Measurements from ENCODE around the gene GPI.

Gene GPI

DNA sequence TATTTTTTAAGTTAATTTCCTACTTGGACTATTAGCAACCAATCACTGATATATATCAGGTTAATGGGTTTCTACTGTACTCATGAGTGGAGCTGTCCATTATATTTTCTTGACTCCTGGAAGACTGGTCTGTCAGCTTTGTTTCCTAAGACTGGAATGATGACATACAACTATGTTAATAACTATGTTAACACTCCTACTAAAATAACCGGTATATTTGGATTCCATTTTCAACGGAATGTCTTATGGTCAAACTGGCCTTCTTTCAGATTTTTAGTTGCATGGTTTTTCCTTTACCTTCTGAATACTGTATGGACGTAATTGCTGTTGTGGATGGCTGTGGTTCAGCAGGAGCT is 45.8 kb upstream of the GPI start:
- TF ChIP-seq, protein P1, sequence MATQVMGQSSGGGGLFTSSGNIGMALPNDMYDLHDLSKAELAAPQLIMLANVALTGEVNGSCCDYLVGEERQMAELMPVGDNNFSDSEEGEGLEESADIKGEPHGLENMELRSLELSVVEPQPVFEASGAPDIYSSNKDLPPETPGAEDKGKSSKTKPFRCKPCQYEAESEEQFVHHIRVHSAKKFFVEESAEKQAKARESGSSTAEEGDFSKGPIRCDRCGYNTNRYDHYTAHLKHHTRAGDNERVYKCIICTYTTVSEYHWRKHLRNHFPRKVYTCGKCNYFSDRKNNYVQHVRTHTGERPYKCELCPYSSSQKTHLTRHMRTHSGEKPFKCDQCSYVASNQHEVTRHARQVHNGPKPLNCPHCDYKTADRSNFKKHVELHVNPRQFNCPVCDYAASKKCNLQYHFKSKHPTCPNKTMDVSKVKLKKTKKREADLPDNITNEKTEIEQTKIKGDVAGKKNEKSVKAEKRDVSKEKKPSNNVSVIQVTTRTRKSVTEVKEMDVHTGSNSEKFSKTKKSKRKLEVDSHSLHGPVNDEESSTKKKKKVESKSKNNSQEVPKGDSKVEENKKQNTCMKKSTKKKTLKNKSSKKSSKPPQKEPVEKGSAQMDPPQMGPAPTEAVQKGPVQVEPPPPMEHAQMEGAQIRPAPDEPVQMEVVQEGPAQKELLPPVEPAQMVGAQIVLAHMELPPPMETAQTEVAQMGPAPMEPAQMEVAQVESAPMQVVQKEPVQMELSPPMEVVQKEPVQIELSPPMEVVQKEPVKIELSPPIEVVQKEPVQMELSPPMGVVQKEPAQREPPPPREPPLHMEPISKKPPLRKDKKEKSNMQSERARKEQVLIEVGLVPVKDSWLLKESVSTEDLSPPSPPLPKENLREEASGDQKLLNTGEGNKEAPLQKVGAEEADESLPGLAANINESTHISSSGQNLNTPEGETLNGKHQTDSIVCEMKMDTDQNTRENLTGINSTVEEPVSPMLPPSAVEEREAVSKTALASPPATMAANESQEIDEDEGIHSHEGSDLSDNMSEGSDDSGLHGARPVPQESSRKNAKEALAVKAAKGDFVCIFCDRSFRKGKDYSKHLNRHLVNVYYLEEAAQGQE (IDR thresholded peaks at IDR 0.05; ENCODE audit: low read depth), result peak; percentile 54; the same call in 1 of the 2 replicates
- TF ChIP-seq ZBTB7A (IDR thresholded peaks at IDR 0.05; ENCODE audit: low read depth) (no peak), TEAD4 (IDR thresholded peaks at IDR 0.05) (peak; percentile 36; the same call in 1 of the 2 replicates), RAD21 (IDR thresholded peaks at IDR 0.05; ENCODE audit: low read depth) (no peak), CREB1 (IDR thresholded peaks at IDR 0.05; ENCODE audit: low read depth) (no peak), CEBPB (IDR thresholded peaks at IDR 0.05) (0 out of 2 replicates have a peak, but pooled peaks have one; percentile 8)

DNA sequence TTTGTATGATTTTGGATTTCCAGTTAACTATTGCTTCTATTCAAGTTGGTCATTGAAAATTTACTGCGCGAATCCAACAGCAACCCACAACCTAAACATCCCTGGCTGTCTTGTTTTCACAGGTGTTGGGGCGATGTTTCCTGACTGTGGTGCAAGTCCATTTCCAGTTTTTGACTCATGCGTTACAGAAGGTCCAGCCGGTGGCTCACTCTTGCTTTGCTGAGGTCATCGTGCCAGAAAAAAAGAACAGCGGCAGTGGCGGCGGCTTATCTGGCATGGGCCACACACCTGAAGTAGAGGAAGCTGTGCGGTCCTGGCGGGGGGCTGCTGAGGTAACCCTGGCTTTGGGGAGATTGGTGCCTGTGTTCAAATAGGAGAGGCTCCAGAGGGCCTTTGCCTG is 45.2 kb upstream of the GPI start:
- TF ChIP-seq, protein P1 (IDR thresholded peaks at IDR 0.05; ENCODE audit: low read depth), result no peak
- TF ChIP-seq TEAD4 (IDR thresholded peaks at IDR 0.05) (no peak), ZBTB7A (IDR thresholded peaks at IDR 0.05; ENCODE audit: low read depth) (no peak), TAF1 (IDR thresholded peaks at IDR 0.05; ENCODE audit: low read depth) (no peak), CREB1 (IDR thresholded peaks at IDR 0.05; ENCODE audit: low read depth) (no peak), TCF12 (IDR thresholded peaks at IDR 0.05; ENCODE audit: low read depth) (no peak), FOXM1 (IDR thresholded peaks at IDR 0.05; ENCODE audit: borderline replicate concordance, low read depth) (no peak), RAD21 (IDR thresholded peaks at IDR 0.05; ENCODE audit: low read depth) (no peak), EGR1 (IDR thresholded peaks at IDR 0.05) (no peak), EP300 (IDR thresholded peaks at IDR 0.05; ENCODE audit: borderline replicate concordance) (no peak), YY1 (IDR thresholded peaks at IDR 0.05; ENCODE audit: low read depth) (no peak), NFIC (IDR thresholded peaks at IDR 0.05) (no peak), CEBPB (IDR thresholded peaks at IDR 0.05) (no peak)
- TF ChIP-seq, protein P2, sequence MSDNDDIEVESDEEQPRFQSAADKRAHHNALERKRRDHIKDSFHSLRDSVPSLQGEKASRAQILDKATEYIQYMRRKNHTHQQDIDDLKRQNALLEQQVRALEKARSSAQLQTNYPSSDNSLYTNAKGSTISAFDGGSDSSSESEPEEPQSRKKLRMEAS (IDR thresholded peaks at IDR 0.05), result no peak
- TF ChIP-seq, protein P3, sequence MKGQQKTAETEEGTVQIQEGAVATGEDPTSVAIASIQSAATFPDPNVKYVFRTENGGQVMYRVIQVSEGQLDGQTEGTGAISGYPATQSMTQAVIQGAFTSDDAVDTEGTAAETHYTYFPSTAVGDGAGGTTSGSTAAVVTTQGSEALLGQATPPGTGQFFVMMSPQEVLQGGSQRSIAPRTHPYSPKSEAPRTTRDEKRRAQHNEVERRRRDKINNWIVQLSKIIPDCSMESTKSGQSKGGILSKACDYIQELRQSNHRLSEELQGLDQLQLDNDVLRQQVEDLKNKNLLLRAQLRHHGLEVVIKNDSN (IDR thresholded peaks at IDR 0.05), result no peak

DNA sequence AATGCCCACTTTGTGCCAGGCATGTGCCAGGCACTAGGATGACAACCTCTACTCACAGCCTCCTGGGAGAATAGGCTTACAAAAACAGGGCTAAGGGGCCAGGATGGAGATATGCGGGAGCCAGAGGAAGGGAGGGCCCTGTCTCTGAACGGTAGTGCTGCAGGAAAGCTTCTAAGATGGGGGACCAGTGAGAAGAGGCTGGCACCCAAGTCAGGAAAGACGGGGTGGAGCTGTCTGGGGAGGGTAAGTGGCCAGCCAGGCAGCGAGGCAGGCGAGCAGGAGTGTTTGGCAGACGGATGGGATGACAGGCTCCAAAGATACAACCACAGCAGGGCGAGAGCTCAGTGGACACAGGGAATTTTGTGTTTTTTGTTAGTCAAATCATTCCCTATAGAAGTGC is 44.7 kb upstream of the GPI start:
- TF ChIP-seq CEBPB (IDR thresholded peaks at IDR 0.05) (no peak), EGR1 (IDR thresholded peaks at IDR 0.05) (no peak), NFIC (IDR thresholded peaks at IDR 0.05) (no peak), YY1 (IDR thresholded peaks at IDR 0.05; ENCODE audit: low read depth) (no peak), RAD21 (IDR thresholded peaks at IDR 0.05; ENCODE audit: low read depth) (no peak), TEAD4 (IDR thresholded peaks at IDR 0.05) (no peak), TCF12 (IDR thresholded peaks at IDR 0.05; ENCODE audit: low read depth) (no peak), ZBTB7A (IDR thresholded peaks at IDR 0.05; ENCODE audit: low read depth) (no peak)
- TF ChIP-seq, protein P3 (IDR thresholded peaks at IDR 0.05), result no peak
- TF ChIP-seq, protein P2 (IDR thresholded peaks at IDR 0.05), result no peak

DNA sequence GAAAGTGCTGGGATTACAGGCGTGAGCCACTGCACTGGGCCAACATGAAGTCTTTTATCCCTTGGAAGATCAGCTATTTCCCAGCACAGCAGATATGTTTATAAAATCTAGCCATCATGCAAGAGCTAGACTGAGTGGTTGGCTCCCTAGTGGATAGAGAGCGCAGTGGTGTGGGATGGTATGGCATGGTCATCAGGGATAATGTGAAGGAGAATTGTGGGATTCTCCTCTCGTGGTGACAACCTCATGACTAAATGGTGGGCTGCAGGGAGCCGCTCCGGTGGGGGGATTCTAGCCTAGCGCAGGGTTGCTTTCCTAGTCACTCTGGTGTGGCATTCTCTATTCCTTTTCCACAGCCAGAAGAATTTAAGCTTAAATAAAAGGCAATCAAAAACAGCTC is 43.3 kb upstream of the GPI start:
- TF ChIP-seq CREB1 (IDR thresholded peaks at IDR 0.05; ENCODE audit: low read depth) (no peak), CEBPB (IDR thresholded peaks at IDR 0.05) (no peak), RAD21 (IDR thresholded peaks at IDR 0.05; ENCODE audit: low read depth) (no peak), NFIC (IDR thresholded peaks at IDR 0.05) (no peak), EGR1 (IDR thresholded peaks at IDR 0.05) (no peak), EP300 (IDR thresholded peaks at IDR 0.05; ENCODE audit: borderline replicate concordance) (no peak)
- TF ChIP-seq, protein P1 (IDR thresholded peaks at IDR 0.05; ENCODE audit: low read depth), result no peak
- TF ChIP-seq, protein P2 (IDR thresholded peaks at IDR 0.05), result no peak
